HG03432 (cell line): ENCODE results near the gene GALNTL6.

Source experiments
- ATAC-seq: cut with Tn5 transposase; IDR thresholded peaks from one replicate; pipeline ENCODE4 v1.9.1; 2021; ENCODE audit warnings: mild to moderate bottlenecking, moderate library complexity; ENCODE audit not compliant: unreplicated experiment

The GALNTL6 gene

DNA sequence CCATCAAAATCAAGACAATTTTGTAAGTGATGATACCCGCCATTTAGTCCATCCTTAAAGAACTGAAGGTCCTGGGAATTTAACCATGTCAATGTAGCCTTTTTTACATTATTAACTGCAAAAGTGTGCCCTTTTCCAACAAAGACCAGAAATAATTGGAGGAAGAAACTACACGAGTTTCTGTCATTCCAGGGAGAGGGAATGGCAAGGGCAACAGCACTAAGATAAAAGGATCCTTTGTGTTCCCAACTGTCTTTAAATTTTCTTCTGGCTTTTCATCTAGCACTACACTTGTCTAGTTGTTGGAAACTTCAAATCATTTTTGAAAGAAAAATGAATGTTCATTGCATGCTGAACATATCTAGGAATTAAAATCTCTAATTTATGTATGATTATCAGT, 286.2 kb downstream of the GALNTL6 start:
- ATAC-seq = no peak

DNA sequence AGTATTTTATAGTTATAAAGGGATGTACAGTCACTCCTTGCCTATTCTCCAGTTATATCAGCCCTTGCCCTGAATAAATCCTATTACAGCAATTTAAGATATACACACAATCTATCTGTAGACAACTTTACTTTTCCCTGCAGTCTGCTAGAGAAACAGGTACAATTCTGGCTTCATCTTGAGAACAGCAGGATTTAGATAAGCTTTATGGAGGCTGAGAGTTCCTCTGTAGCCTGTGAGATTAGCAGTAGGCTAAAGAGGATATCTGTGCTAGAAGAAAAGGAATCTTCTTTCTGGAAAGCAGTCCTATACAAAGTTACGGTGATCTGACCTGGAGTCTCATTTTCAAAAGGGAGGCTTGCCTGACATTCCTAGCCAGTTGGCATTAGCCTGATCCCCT, 290.3 kb downstream of the GALNTL6 start:
- no peak for ATAC-seq

DNA sequence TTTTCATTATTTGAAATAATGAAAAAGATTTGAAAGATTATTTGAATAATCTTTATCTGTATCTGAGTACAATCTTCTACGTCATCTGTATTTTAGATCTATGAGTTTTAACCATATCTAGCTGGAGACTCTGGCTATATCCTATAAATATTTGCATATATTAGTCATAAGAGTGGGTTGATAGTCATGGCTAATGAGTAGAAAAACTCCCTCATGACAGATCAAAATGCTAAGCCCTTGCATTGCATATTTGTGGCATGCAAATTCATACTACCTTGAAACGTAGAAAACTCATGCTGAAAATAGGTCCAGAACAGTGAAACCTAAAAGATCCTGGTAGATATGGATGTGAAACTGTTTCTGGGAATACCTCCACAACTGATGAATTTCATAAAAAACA, 291.3 kb downstream of the GALNTL6 start:
- no peak for ATAC-seq

DNA sequence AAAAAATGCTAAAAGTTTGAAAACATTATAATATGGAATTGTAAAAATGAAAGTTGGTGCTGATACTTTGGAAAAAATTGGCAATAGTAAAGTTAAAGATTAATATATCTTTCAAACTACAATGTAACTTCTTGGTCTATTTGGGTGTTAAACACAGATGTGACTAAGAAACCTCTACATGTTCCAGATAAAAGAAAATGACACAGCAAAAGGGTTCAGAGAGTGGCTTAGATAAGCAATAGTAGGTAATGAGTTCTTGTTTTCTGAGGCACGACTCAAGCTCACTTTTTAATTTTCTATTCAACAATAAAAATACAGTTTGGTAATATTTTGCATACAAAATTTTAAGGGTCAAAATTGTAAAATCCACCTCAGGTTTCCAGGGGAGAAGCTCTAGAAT, 292.7 kb downstream of the GALNTL6 start:
- ATAC-seq = no peak

DNA sequence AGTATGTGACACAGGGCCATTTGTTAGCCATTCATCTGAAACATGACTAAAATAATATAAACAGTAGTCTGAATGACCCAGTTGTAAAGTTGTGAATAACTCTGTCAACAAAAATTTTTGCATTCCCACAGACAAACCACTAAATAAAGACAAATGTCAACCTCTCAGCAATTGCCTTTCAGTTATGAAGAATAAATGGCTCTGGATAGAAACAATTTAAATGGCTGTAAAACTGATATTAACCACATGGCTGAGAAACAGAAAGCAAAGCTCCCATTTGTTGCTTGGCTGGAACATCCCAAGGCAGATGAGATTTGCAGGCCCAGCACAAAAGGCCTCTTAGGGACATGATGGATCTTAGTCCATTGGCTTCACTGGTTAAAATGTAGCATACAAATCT, 296.3 kb downstream of the GALNTL6 start:
- no peak for ATAC-seq

GRCh38 chr4:172124656-172125308, 311.6 kb downstream of the GALNTL6 start:
- ATAC-seq = no peak

DNA sequence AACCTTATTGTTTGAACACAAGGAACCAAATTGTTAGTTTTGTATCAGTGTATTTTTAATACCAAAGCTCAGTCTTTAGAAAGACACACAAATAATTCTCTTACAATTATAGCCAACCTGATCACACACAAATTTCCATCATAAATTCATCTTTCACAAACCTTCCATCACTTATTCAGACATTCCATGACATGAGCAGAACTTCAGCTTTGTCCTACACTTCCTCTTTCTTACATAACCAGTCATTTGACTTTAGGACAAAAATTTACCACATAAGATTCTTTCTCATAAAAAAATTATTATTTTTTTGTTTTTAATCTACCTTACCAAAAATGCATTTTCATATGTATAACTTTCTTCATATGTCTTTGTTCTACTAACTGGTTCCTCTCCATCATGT, 312.2 kb downstream of the GALNTL6 start:
- no peak for ATAC-seq

DNA sequence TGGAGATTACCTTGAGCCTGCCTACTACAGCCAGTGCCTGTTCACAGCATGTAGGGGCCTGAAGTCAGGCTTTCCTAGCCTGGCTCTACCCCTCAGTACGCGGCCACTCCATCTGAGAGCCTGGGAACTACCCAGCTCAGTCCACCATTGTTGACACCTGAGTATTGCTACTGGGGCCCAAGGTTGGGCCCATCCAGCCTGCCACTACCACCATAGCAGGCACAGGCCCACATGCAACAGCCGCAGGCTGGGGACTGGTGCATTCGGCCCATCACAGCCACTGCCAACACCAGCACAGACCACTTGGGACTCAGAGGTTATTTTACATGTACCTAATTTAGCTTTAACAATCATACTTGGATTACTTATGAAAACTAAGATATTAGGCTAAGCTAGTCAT, 314.0 kb downstream of the GALNTL6 start:
- no peak for ATAC-seq

DNA sequence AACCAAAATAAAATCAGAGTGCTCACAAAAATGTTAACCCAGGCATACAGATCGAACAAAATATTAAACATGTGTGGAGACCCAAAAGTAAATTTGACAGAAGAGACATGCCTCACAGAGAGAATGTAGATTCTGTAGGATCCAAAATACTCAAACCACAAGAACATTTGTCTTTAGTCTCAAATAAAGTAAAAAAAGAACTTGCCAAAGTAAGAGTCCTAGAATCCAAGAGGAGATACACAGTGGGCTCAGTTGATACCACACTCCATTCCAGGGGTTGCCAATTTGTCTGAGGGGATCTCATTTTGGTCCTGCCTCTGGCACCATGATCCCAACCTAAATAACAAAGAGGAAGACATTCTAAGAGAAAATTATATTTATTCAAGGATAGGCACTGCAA, 316.4 kb downstream of the GALNTL6 start:
- no peak for ATAC-seq

GRCh38 chr4:172134521-172134920, 321.3 kb downstream of the GALNTL6 start:
- no peak for ATAC-seq

DNA sequence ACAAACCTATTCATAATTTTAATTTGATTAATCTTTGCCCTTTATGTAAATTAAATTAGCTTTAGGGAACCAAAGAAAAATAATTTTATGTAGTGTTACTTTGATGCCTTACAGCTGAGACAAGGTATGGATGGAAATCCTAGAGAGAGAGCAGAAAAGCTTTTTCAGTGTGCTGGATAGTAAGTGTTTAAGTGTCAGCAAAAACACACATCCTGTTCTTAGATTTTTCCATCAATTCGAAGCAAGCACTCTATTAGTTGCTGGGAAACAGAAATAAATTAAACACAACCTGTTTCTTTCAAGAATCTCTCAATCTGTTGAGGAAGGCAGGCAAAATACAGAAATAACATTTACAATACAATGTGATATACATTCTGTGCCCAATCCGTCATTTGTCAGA, 327.8 kb downstream of the GALNTL6 start:
- ATAC-seq = no peak

GRCh38 chr4:172142281-172142741, 329.1 kb downstream of the GALNTL6 start:
- ATAC-seq = no peak

DNA sequence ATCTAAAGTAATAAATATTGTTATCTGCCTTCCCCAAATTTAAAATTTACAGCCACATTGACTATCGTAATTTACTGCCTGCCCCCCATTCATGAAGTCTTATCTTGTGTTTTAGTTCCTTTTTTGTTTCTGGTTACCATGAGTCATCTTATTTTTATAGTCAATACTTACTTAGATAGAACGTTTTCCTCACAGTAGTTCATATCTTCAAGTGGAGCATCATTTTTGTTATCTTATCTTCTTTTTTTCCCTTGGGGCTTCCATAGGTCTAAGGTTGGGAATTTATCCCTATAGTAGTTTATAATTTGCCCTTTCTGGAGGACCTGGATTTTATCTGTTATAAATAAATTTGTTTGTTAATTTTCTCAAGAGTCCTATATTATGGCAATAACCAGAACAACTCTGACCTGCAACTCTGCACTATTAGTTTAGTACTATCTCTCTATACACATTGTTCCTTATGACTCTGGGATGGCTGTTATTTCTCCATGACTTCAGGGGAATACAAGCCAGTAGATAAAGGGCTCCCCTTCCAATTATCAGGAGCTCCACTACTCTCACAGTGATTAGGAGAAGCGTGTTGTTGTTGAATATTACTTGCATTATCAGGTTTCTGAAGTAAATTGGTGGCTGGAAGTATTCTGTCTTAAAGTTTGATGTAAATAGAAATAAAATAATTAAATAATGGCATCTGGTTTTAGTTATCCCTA, 330.6 kb downstream of the GALNTL6 start:
- ATAC-seq = no peak

DNA sequence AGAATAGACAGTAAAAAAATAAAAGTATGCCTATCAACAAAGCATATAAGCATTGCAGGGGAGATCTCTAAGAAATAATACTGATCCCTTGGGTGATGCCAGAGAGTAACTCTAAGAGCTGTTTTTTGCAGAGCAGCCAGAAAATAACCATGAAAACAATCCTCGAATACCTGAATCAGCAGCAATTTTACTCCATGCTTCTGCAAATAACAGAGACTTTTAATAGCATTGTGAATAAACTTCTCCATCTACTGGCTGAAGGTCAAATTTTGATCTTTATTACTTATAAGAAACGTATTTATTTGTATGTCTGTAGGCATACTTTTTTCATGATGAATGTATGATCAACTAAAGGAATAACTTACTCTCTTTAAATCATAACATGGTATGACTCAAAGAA, 334.5 kb downstream of the GALNTL6 start:
- no peak for ATAC-seq

GRCh38 chr4:172149329-172149728, 336.1 kb downstream of the GALNTL6 start:
- ATAC-seq = no peak

DNA sequence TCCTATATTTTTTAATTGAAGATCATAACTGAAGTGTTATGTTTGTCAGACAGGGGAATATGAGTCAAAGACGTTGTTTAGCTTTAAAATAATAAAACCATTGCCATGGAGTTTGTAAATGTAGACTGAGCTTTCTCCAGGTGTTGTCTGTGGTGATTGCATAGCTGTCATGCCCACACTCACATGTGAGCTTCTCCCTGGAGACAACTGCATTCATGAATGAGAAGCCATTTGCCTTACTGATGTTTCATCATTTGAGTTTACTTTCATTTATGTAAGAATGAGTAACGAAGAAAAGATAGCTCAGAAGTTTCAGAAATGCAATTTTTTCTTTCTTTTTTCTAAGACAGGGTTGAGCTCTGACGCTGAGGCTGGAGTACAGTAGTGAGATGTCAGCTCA, 339.1 kb downstream of the GALNTL6 start:
- peak; percentile 62 for ATAC-seq

DNA sequence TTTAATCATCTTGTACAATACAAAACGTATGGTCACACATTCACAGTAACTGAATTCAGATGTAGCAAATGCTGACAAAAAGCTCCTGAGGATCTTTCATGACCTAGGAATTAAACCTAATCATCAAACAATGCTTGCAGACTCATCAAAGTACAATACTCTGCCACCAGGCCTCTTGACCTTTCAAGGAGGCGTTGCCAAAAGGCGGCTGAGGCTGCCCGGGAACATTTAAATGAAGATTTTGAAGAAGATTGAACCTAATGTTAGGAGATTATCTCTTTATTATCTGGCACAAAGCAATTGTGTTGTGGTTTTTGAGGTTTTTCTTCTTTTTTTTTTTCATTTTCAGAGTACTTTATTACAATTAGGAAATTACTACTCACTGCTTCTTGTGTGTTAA, 340.5 kb downstream of the GALNTL6 start:
- no peak for ATAC-seq

GRCh38 chr4:172155838-172156345, 342.7 kb downstream of the GALNTL6 start:
- ATAC-seq = no peak

DNA sequence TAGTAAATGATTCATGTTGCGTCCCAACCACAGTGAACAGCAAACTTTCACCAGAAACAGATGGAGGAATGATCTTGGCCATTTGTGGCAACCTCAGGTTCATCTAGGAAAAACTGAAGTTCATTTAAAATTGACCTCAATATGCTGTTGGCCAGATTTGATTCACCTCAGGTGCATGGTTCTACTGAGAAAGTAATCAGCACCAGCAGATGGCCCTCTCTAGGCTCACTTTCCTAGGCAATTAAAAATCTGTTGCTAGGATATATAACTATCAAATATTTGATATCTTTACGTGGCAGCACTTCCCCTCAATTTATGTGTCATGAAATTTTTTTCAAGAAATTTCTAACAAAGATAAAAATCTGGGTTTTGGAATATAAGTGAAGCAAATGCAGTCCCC, 344.7 kb downstream of the GALNTL6 start:
- no peak for ATAC-seq

- ATAC-seq = no peak
Measured at GRCh38 chr4:172163215-172163614, 350.0 kb downstream of the GALNTL6 start.

- ATAC-seq = no peak
Measured at GRCh38 chr4:172168888-172169287, 355.7 kb downstream of the GALNTL6 start.

- no peak for ATAC-seq
Measured at GRCh38 chr4:172169871-172170270, 356.7 kb downstream of the GALNTL6 start.
